GM21447 (cell line): ENCODE measurements around the gene PDE4D.

Experiments used
- ATAC-seq: cut with Tn5 transposase; IDR thresholded peaks from one replicate; pipeline ENCODE4 v1.9.1; 2021; ENCODE audit not compliant: unreplicated experiment

Gene PDE4D

DNA sequence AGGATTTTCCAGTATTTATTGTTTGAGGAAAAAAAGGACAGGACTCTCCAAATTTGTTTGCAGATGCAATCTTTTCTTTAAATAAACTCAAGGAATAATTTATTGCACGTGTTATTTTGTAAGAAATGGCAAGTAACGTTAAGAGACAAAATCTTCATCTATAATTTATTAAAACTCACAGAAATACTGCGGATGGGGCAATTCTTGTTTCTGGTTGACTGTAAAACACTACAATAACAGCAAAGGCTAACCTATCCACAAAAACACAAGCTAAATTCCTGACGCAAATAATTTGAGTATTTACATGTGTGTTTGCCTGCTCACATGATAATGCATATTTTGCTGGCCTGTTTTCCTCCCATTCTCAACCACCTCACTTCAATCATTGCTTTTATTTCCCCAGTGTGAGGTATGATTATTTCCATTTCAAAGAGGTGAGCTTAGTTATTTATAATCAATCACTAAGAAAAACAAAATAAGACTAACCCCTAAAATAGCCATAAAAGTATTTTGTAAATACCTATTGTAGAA is 619.4 kb downstream of the PDE4D start:
- no peak for ATAC-seq

DNA sequence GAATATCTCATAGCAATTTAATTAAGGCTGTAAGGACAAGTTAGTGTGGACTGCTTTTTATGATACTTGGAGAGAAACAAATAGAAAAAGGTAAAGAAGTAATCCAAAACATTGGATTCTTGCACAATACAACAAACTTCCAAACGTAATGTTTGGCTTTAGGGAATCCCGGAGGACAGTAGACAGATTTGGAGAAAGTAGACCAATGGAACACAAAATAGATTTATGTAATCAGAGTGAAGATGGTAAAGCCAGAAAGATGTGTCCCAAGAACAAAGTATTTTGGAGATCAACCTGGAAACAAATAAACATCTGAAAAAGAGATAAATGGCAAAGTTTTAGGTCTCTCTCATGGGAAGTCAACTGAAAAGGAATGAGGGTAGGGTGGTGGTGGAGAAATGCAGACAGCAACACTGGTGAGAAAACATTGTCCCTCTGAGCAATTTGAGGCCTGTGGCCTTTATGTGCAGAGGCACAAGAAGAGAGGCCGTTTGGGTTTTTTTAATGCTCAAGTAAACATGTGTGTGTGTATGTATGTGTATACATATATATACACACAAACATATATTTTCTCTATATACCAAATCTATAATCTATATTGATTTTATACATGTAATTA is 620.6 kb downstream of the PDE4D start:
- ATAC-seq = no peak

DNA sequence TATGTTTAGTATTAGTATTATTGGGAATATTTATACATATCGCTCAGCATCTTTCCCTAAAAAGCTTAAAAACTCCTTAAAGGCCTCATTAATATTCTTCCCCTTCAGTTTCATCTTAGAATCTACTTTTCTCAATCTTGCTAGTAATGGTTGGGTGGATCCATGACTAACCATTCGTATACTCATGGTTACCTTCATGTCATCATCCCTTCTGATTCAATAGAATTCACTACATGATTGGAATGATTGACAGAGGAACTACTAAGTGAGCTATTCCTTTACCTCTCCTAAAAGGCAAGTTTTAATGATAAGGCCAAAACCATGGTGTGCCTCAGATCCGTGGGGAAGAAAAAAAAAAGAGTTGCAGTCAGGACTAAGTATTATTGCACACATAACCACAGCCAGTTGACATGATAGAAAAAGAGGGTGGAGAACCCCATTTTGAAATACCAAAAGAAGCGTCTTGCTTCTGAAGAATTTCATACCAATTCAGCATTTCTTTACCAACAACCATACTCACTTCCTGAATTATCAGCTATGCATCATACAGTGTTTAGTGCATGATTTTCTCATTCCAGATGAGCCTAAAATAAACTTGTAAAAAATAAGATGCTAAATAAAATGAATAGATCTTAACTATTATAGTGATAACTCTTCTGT is 624.6 kb downstream of the PDE4D start:
- ATAC-seq = no peak

DNA sequence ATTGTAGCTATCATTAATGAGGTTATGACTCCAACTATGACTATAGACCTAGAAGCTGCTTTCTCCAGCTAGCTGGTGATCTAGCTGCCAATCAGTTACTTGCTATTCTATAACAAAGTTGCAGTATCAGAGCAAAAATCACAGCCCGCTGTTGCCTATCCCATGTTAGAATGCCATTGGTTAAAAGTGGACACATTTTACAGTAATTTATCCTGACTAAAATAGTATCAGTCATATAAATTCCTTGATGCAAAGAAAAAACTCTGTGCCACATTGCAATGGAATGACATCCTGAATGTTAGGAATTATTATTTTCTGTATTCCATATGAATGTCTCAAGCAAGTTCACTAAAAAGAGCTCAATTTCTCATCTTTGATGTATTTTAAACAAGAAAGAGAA is 626.5 kb downstream of the PDE4D start:
- no peak for ATAC-seq

DNA sequence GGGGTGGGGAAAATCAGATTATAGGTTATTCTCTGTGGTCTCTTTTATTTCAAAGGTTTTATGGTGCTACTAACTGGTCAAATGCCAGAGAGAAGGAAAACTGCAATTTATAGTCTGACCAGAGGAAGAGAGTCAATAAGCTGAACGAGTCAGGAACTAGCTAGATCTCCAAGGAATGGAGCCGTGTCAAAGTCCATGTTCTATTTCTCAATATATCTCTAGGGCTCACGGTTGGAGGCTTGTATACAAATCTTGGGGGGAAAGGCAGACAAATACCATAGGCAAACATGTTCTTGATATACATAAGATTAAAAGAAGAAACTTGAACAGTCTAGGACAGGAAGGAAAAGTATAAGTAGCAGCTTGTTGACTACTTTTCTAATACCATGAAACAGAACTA is 627.1 kb downstream of the PDE4D start:
- no peak for ATAC-seq

DNA sequence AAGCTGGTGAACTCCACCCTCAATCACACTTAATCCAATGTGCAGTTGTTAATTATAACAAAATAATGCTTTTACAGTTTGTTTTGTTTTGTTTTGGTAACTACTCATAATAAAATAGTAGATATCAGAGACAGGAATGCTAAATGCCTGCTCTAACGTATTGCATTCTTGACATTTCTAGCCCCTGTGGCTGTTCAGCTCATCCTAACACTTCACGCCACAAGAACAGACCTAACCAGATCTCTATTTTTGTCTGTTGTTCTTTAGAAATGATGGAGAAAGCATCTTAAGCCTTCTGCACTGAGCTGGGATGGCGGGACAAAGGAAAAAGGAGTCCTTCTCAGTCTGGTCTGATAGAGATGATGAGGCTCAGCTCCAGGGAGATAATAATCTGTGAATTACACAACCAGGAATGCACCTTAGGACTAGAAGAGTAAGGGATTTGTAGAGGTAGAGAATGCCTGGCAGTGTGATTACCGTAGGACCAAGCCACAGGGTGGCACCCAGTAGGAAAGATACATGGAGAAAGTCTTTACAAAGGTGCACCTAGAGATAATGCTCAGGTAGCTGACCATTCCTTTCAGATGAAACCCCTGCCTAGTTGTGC is 628.8 kb downstream of the PDE4D start:
- no peak for ATAC-seq

DNA sequence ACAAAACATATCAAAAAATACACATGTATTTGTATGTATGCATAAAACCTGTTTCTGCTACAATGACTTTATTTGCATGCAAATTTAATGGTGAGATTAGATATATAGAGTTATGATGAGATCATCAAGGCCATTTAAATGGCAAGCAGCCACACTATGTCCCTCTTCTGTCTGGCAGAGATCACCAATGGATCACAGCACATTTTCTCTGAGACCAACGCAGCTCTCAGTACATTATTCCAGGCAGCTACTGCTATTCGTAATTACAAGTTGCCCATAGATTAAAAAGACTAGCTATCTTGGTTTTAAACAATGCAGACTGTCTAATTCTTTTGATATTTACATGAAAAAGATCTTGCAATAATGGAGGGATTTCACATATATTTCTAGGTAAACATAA is 629.5 kb downstream of the PDE4D start:
- no peak for ATAC-seq

DNA sequence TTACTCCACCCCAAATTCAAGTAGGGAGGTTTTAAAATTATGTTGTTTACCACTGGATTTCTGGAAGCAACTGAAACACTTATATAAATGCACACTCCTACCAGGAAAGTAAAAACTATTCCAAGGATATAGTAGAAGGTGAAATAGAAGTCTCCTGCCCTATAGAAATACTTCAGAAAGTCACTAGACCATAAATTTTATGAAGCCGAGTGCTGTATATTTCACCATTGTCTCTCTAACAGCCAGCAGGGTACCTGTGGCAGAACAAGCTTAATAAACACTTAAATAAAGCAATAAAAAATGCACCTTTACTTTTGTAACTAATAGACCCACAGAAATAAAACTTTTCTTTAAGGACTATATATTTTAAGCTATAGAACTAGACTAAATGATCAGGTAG is 631.6 kb downstream of the PDE4D start:
- no peak for ATAC-seq

DNA sequence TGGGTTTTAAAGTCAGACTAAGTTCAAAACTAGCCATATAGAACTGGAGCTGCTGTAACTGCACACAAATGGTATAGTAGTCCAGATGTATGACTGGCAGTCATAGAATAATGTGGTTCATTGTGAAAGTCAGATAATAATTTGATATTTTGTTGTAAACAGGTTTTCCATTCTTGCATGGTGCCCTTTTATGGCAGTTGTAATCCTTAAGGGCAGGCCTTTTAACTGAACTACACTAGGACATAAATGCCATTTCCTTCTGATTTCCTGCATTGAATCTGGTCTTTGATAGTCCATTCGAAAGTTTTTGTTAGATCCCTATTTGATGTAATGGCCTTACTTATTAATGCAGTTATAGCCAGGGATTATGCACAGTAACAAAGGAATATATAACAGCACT is 632.6 kb downstream of the PDE4D start:
- ATAC-seq = no peak

DNA sequence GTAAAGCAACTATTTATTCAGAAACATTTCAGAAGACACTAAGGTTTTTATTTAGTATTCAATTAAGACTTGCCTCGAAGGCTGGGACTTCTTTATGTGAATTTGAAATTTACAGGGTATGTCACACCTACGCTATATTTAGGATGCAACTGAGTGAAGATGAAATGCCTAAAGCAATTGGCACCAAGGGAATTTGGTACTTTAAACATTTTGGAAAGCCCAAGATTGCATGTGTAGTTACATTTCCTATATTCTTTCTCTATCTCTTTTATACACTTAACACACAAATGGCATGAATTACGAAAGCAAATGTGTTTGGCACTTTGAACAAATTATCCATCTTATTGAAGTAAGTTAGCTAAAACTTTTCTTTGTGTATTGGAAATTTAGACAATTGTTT is 633.3 kb downstream of the PDE4D start:
- no peak for ATAC-seq

DNA sequence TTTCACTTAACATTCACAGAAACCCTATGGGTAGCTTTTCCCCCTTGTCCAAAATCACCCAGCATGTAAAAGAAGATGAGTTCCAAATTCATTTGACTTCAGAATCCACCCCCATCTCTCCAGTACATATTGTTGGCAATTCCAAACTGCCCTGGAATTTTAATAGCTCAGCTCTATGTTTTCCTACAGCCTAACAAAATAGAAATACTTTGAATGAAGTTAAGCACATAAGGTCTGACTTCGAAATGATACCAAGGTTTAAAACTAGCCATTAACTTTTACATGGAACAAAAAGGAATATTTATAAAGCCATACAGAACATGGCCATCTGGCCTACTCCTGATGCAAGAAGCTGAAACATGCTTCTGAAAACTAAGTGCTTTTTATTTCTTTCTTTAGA is 634.3 kb downstream of the PDE4D start:
- no peak for ATAC-seq

DNA sequence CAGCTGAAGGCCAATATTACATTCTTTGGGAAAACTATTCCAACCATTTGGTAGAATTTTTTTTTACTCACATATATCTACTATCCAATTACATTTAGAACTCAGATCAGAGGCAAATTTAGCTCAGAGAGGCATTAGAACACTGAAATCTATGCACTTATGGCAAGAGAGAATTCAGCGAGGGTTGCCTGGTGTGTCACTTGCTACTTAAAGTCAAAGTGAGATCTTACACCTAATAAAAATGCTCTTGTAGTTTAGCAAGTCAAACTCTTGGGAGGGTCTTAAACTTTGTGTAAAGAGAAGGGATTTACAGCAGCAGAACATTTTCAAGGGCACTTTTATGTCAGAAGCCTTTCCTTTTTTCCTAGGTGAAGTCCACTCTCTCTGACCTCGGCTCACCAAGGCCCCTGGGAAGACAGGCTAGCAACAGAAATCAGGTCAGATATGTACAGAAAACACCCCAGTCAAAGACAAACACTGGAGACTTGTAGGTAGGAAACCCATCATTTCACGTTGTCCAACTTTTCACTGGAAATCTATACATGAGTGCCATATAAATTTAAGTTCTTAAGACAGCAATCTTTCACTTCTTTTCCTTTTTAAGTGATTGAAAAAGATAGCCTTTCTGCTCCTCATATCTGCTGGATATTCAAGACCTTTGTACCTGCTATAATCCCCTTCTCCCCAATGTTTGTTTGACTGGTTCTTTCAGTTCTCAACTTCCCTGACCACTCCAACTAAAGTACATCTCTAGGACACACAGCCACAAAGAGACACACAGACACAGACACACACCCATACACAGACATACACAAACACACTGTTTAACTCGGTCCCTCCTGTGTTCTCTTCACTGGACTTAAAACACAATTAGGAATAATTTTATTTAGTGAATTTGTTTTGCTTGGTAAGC is 635.8 kb downstream of the PDE4D start:
- ATAC-seq = no peak

DNA sequence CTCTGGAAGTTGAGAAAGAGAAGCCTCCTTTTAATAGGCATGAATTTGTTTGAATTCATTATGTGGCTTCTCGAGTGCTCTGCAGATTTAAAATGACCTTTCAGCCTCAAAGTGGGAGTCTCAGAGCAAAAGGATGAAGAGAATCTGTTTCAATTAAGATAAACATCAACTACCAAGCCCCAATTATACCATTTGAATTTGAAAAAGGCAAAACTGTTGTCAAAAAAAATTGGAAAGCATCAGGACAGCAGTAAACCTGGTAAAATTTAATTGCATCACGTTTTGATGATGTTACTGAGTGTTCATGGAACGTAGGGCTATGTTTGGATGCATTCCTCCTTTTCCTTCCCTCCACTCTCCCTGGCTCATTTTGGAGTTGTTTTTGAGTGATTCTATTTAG is 637.2 kb downstream of the PDE4D start:
- ATAC-seq = no peak

DNA sequence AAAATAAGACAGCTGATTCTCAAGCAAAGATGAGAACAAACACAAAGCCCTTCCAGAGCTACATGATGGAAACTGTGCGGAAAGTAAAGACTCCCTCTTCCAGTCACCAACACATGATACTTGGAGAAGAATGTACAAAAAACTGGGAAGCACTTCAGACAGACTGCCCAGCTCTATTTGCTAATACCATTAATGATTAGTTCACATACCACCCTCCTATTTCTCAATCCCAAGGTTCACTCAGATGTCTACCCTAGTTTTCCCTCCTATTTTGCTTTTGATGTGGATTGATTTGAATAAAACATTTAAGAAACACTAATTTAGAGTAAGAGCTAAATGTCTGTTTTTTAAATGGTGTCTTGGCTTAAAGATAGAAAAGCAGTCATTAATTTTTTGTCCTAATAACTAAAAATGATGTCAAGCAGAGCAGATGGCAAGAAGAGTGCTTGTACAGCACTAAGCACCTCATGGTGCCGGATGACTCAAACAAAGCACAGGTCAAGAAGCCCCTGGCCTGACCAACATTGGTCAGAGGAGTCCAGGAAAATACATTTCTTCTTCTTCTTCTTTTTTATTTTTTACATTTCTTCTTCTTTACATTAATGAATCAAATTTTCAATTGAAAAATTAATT is 639.4 kb downstream of the PDE4D start:
- ATAC-seq = no peak

DNA sequence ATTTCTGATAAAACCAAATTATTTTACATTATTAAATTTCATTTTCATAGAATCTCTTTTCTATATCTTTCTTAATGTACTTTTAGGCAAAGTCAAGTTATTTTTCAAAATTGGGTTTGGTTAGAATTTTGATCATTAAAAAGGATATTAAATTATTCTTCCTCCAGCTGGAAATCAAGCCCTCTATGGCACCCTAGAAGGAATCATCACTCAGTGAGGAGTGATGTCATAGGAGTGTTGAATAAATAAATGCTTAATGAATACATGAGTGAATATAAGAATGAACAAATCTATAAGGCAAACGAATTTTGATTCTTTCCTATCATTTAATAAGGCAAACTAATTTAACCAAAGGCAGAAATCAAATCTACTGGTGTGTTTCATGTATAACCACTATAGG is 639.9 kb downstream of the PDE4D start:
- no peak for ATAC-seq

DNA sequence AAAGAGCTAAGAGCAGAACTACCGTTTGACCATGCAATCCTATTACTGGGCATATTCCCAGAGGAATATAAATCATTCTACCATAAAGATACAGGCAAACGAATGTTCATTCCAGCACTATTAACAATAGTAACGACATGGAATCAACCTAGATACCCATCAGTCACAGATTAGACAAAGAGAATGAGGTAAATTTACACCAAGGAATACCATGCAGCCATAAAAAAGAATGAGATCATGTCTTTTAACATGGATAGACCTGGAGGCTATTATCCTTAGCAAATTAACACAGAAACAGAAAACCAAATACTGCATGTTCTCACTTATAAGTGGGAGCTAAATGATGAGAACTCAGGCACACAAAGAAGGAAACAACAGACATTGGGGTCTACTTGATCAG is 641.9 kb downstream of the PDE4D start:
- no peak for ATAC-seq

DNA sequence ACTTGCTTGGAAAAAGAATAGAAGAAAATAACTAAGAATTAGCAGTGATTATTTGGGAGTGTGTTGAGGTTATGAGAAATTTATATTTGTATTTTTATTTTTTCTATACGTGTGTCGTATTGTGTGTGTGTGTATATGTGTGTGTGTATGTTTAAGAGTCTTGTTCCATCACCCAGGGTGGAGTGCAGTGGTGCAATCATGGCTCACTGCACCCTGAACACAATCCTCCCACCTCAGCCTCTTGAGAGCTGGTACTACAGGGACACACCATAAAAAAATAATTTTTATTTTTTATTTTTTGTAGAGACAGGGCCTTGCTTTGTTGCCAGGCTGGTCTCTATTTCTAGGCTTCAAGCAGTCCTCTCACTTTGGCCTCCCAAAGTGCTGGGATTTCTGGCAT is 643.8 kb downstream of the PDE4D start:
- no peak for ATAC-seq

DNA sequence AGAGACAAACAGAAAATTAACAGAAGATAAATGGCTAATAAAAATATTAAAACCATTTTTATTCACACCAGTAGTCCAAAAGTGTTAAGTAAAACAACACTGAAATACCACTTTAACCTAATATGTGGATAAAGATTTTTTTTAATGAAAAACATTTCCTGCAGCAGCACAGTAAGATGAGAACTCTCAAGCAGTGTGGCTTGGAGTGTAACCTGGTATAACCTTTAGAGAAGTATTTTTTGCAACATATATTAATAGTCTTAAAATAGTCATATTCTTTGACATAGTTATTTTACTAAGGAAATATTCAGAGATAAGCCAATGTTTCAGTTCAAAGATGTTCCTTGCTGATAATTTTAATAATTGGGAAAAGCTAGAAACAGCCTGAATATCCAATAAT is 644.4 kb downstream of the PDE4D start:
- no peak for ATAC-seq

DNA sequence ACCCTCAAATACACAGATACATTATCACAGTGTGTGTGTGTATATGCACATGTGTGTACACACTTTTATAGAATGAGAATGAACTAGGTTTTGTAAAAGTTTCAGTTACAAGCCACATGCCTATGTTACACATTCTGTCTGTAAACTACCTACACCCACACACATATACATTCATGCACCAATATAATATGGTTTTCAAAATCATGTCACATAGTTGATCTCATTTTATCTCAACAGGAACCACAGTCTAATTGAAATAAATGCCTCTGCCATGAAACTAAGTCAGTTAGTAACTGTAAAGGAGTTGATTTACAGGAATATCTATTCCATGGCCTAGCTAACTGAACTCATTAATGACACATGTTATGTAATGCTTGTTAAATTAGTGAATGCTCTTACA is 646.6 kb downstream of the PDE4D start:
- ATAC-seq = no peak

DNA sequence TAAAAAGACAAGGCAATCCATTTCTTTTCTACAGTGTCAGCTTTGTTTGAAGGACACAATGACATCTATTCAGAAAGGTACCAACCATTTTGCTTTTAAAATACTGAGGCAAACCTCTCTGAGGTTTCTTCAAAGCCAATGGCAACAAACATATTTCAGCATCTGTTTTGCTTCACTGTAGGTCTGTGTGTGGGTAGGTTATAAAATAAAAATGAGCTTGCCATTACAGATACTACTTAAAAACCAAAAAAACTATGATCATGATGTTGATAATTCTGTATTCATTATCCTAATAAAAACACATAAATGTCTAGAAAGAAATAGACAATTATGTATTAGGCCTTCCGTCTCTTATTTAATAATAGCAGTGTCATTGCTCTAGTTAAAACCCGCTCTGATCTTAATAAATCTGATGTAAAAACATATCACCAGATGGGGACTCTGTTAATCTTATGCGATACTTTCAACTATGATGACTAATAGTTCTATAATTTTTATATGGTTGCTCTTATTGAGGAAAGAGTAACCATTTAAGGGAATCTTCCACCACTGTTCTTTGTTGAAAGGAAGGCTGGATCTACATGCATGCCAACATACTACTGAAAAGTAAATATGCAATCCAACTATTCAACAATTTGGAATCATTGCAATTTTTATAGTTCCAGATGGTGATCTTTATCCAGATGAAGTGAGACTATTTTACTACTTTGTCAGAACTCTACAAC is 647.2 kb downstream of the PDE4D start:
- no peak for ATAC-seq
